HUES48 (cell line): ENCODE data around the gene PGAP6.
"Not testable (repeated sequence)": the region's sequence is repeated elsewhere in the genome, so short reads cannot be mapped to it uniquely, and the experiment has no call there.

Experiments used
- H3K27ac ChIP-seq: one replicate; pipeline ENCODE4 v1.7.0; 2013; ENCODE audit warnings: low read depth, low read length, inconsistent platforms
- H3K27me3 ChIP-seq: 2 replicates; pipeline ENCODE4 v1.6.1; 2013; ENCODE audit warnings: mild to moderate bottlenecking, low read length; ENCODE audit not compliant: control insufficient read depth, insufficient read depth
- H3K36me3 ChIP-seq: 2 replicates; pipeline ENCODE4 v1.6.1; 2013; ENCODE audit warnings: low read length; ENCODE audit not compliant: control insufficient read depth, insufficient read depth
- H3K4me1 ChIP-seq: 2 replicates; pipeline ENCODE4 v1.6.1; 2013; ENCODE audit warnings: mild to moderate bottlenecking, low read length; ENCODE audit not compliant: control insufficient read depth, insufficient read depth
- H3K4me3 ChIP-seq: 2 replicates; pipeline ENCODE4 v1.5.1; 2013; ENCODE audit warnings: mild to moderate bottlenecking, low read depth, low read length
- H3K9ac ChIP-seq: 2 replicates; pipeline ENCODE4 v1.6.1; 2013; ENCODE audit warnings: mild to moderate bottlenecking, low read depth, low read length, moderate library complexity
- H3K9me3 ChIP-seq: 2 replicates; pipeline ENCODE4 v1.6.1; 2013; ENCODE audit warnings: low read length; ENCODE audit not compliant: control insufficient read depth, insufficient read depth

The PGAP6 gene

DNA sequence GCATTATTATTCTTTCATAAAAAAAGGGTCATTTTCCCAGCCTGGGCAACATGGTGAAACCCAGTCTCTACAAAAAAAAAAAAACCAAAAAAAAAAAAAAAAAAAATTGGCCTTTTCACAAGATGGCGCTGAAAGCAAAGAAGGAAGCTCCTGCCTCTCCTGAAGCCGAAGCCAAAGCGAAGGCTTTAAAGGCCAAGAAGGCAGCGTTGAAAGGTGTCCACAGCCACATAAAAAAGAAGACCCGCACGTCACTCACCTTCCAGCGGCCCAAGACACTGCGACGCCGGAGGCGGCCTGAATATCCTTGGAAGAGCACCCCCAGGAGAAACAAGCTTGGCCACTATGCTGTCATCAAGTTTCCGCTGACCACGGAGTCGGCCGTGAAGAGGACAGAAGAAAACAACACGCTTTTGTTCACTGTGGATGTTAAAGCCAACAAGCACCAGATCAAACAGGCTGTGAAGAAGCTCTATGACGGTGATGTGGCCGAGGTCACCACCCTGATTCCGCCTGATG is 4.9 kb upstream of the PGAP6 start:
- H3K36me3 ChIP-seq, result no peaks in the 10 kb centered on the region
- no peak overlapping the region for H3K9ac ChIP-seq
- H3K4me1 ChIP-seq, result peaks cover 16% of the 10 kb centered on the region
- no peaks in the 10 kb centered on the region for H3K9me3 ChIP-seq
- H3K27me3 ChIP-seq, result no peaks in the 10 kb centered on the region
- H3K27ac ChIP-seq, result no peak overlapping the region
- no peak overlapping the region for H3K4me3 ChIP-seq

DNA sequence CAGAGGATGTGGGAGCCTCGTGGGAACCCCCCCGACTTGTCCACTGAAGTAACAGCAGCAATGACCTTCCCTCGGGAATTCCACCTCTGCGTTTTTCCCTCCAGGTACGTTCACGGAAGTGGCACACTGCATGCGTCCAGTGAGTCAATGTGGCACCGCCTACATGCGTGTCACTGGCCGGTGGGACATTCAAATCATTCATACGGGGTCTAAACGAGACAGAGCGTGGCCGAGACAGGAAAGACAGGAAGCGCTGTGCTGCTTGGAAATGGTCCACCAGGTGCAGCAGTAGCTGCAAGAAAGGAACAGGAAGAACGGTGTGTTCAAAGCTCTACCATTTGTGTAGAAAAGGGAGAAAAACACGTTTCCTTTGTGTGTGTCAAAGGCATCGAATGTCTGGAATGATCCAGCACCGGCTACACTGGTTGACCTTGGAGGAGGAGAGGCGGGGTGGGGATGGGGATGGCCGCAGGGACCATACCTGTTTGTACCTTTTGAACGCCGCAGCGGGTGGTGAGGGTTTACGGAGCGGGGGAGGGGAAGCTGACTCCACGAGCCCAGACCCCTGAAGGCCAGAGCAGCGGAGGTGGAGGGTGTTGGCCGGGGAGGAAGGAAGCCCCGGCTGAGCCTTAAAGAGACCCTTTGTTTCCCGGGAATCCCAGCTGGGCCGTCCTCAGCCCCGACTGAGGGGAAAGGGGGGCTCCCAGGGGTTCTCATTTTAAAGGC is 1.7 kb upstream of the PGAP6 start:
- Histone ChIP-seq H3K27ac (peak overlapping the region; percentile 92), H3K9ac (peak overlapping the region; percentile 49; the same call in 1 of the 2 replicates), H3K9me3 (no peaks in the 10 kb centered on the region), H3K4me3 (peak overlapping the region; percentile 64), H3K36me3 (peaks cover 3% of the 10 kb centered on the region; the same call in 1 of the 2 replicates), H3K27me3 (no peaks in the 10 kb centered on the region), H3K4me1 (peaks cover 22% of the 10 kb centered on the region)

DNA sequence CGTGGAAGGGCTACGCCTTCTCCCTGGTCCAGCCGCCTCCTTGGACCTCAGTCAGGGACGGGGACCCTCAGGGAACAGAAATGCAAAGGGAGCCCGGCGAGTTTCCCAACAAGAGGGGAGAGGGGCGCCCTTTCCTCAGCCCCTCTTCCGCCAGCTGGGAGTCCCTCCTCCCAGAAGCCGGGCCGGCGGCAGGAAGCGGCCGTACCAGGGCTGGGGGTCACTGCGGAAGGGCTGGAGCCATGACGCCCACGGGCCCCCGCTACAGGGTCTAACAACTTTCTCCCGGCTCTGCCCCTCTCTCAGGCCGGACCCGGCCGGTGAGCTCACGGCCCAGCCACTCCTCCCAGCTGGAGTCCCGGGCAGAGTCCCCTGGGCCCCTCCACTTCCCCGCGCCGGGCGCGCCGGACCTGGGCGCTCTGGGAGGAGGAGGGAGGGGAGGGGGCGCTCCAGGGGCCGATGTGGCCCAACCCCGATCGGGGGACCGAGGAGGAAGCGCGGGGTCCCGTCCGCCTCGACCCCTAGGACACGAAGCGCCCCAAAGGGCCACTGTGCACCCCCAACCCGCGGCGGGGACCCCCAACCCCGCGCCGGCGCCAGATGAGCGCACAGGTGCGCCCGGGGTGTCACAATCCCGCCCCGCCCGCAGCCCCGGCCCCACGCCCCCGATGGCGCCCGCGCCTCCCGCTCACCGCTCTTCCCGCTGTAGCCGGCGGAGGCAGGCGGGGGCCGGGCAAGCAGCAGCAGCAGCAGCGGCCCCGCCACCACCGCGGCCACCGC is 578 bp downstream of the PGAP6 start:
- H3K4me3 ChIP-seq, result peak overlapping the region; percentile 84
- H3K9ac ChIP-seq, result peak overlapping the region; percentile 51; the same call in 1 of the 2 replicates
- H3K4me1 ChIP-seq, result peaks cover 16% of the 10 kb centered on the region
- peaks cover 19% of the 10 kb centered on the region for H3K36me3 ChIP-seq
- peak overlapping the region; percentile 72 for H3K27ac ChIP-seq
- no peaks in the 10 kb centered on the region for H3K9me3 ChIP-seq
- H3K27me3 ChIP-seq, result no peaks in the 10 kb centered on the region

DNA sequence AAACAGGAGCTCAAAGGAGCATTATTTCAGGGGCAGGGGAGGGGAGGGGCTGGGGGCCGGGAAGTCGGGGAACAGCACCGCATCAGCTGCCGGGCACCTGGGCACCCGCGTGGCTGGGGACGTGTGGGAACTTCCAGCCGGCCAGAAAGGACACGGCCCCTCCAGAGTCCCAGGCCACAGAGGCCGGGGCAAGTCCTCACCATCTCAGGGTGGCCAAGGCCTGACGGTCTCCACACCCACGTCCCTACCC is 1.1 kb downstream of the PGAP6 start:
- Histone ChIP-seq H3K4me3 (peak overlapping the region; percentile 84), H3K36me3 (peaks cover 25% of the 10 kb centered on the region), H3K9me3 (no peaks in the 10 kb centered on the region), H3K27me3 (no peaks in the 10 kb centered on the region), H3K9ac (peak overlapping the region; percentile 51; the same call in 1 of the 2 replicates), H3K4me1 (peaks cover 16% of the 10 kb centered on the region), H3K27ac (peak overlapping the region; percentile 72)

DNA sequence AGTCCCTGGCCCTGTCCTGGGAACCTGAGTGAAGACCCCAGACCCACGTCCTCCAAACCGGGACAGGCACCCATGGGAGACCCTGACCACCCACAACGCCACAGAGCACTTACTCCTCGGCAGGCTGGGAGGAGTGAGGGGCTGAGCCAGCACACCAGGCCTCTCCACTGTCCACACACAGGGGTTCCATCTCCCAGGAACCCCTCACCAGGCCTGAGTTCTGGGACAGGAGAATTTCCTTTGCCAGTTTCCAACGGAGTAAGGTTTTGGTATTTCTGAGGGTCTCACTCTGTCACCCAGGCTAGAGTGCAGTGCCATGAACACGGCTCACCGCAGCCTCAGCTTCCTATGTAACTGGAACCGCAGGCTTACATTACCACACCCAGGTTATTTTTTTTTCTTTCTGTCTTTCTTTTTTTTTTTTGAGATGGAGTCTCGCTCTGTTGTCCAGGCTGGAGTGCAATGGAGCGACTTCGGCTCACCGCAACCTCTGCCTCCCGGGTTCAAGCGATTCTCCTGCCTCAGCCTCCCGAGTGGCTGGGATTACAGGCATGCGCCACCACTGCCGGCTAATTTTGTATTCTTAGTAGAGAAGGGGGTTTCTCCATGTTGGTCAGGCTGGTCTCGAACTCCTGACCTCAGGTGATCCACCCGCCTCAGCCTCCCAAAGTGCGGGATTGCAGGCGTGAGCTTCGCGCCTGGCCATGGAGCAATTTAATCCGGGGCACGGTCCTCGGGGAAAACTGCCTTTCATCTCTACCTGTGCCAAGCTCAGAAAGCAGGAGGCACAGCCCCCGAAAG is 1.6 kb downstream of the PGAP6 start:
- Histone ChIP-seq H3K4me3 (peak overlapping the region; percentile 84; the same call in 1 of the 2 replicates), H3K9ac (no peak overlapping the region), H3K36me3 (peaks cover 27% of the 10 kb centered on the region), H3K9me3 (no peaks in the 10 kb centered on the region), H3K4me1 (peaks cover 16% of the 10 kb centered on the region), H3K27me3 (no peaks in the 10 kb centered on the region), H3K27ac (peak overlapping the region; percentile 39)

DNA sequence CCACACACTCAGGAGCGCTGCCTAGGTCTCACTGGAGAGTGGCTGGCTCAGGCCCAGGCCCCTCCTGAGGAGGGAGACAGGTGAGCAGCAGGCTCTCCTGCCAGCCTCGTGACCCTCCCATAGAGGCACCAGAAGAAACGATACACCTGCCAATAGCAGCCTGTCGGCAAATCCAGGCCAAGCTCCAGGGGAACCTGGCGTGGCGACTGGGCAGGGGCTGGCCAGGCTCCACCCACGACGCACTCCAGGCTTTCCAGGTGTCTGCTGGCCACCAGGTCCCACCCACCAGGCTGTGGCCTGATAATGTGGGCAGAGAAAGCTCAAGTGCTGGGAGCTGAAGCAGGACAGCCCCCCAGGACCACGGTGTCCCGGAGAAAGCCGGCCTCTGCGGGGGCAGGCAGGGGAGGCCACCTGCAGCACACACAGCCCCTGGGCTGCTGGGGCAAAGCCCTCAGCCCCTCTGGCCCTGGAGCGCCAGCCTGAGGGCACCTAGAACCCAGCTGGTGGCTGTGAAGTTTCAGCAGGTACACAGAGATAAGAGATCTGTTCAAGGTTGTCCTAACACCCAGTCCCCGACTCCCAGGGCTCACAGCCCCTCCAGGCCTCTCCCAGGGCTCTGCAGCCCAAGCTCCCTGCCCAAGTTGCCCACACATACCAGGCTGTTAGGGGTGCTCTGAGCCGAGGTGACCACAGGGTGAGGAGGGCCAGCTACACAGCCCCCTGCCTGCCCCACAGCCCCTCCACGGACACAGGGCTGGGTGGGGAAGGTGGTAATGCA is 2.4 kb downstream of the PGAP6 start:
- H3K4me3 ChIP-seq, result no peak overlapping the region; the same call in 1 of the 2 replicates
- H3K36me3 ChIP-seq, result peaks cover 35% of the 10 kb centered on the region

DNA sequence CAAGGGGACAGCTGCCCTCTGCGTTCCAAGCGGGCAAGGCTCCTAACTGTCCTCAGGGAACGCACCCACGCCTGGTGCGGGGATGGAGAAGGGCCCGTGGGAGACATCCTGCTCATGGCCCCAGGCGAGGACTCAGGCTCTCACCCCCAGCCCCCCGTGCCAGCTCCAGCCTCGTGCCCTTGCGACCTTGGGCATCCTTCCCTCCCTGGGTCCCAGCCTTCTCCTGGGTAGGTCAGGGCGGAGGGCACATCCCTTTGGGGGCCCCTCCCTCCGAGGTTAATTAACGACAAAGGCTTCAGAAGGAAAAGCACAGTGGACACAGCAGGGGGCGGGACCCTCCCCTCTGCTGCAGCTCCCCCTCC is 3.0 kb downstream of the PGAP6 start:
- no peak overlapping the region for H3K27ac ChIP-seq
- peaks cover 12% of the 10 kb centered on the region for H3K4me1 ChIP-seq
- H3K36me3 ChIP-seq, result peaks cover 40% of the 10 kb centered on the region
- no peaks in the 10 kb centered on the region for H3K9me3 ChIP-seq
- no peaks in the 10 kb centered on the region for H3K27me3 ChIP-seq
- no peak overlapping the region for H3K9ac ChIP-seq
- no peak overlapping the region for H3K4me3 ChIP-seq

More for the DNA sequence above, 2.4 kb downstream of the PGAP6 start:
- no peaks in the 10 kb centered on the region for H3K27me3 ChIP-seq
- H3K9ac ChIP-seq, result no peak overlapping the region
- no peaks in the 10 kb centered on the region for H3K9me3 ChIP-seq
- peaks cover 16% of the 10 kb centered on the region for H3K4me1 ChIP-seq
- H3K27ac ChIP-seq, result peak overlapping the region; percentile 39

DNA sequence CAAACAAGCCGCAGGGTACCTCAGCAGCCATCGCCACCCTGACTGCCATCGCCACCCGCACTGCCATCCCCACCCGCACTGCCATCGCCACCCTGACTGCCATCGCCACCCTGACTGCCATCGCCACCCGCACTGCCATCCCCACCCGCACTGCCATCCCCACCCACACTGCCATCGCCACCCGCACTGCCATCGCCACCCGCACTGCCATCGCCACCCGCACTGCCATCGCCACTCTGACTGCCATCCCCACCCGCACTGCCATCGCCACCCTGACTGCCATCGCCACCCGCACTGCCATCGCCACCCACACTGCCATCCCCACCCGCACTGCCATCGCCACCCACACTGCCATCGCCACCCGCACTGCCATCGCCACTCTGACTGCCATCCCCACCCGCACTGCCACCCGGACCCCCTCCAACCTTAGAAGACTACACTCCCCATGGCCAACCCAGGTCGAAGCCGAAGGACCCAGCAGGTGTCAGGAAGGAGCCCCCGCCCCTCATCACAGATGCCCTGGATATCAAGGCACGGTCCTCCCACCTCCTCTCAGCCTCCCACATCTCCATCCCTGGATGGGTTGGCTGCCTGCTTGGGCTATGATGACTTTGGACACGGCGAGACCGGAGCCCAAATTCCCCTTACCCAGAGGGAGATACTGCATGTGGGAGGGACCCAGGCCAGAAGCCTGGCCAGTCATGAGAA is 3.5 kb downstream of the PGAP6 start:
- peaks cover 45% of the 10 kb centered on the region for H3K36me3 ChIP-seq
- not testable (repeated sequence) for H3K4me3 ChIP-seq, H3K9me3 ChIP-seq, H3K4me1 ChIP-seq, H3K27ac ChIP-seq, H3K27me3 ChIP-seq, H3K9ac ChIP-seq

DNA sequence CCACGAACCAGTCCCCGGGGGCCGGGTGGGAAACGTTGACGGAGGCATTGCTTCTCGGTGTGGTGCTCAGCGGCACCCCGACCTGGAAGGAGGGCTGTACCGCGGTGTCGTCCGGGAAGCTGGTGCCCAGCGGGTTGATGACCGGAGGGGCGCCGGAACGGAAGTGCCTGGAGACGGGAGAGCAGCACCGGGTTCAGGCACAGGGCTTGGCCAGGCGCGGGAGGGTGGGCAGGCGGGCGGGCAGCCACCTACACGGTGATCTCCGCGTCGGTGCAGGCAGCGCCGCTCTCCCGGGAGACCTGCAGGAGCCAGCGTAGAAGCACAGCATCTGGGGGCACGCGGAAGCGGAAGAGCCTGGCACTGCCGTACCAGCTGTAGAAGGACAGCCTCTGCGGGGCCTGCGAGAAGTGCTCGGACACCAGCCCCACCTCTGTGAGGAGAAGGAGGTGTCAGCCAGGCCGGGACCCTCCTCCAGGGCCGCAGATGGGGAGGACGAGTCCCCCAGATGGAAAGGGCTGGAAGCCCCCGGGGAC is 4.3 kb downstream of the PGAP6 start:
- Histone ChIP-seq H3K27ac (no peak overlapping the region), H3K9me3 (no peaks in the 10 kb centered on the region), H3K4me3 (no peak overlapping the region), H3K4me1 (peaks cover 7% of the 10 kb centered on the region; the same call in 1 of the 2 replicates), H3K9ac (no peak overlapping the region), H3K27me3 (no peaks in the 10 kb centered on the region), H3K36me3 (peaks cover 53% of the 10 kb centered on the region)
